Measurements from ENCODE around the gene TMUB2.

DNA sequence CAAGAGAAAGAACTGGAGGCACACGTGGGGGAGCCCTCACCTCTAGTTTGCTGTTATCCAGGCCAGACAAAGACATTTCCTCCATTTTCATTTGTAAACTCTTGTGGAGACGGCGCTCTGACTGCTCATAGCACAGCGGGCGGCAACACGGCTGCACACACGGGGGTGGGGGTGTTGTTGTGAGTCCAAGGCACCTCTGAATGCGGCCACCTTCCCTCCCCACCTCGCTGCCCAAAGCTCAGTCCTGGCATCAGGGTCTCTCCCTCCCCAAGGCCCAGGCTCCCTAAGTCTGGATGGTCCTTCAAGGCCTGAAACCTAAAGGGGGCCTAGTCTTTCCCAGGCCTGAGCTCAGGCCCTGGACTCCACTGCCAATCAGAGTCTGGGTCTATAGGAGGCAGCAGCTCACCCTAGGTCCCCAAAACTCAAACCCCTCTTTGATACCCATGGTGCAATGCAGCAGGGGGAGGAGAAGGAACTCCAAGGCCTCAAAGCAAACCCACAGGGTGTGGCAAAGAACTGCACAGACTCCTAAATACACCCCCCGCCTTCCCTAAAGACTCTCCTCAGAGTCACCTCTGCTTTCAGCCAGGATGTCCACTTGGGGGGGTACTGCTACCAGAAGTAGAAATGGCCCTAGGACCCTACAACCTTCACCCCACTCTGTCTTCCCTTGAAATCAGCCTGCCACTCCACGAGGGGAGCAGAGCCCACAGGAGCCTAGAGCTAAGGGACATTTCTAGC is 11.4 kb downstream of the TMUB2 start:
- TF ChIP-seq HNF4G (IDR thresholded peaks at IDR 0.05) (no peak), FOXA1 (IDR thresholded peaks at IDR 0.05) (no peak), SP1 (IDR thresholded peaks at IDR 0.05) (no peak), JUND (IDR thresholded peaks at IDR 0.05) (no peak), TAF1 (conservative IDR thresholded peaks at IDR 0.05) (no peak), RXRA (IDR thresholded peaks at IDR 0.05) (no peak), EGR1 (IDR thresholded peaks at IDR 0.05; ENCODE audit: low read depth in 2 of 2) (no peak), HNF4A (conservative IDR thresholded peaks at IDR 0.05) (no peak), NR2F2 (IDR thresholded peaks at IDR 0.05) (no peak)
- TF ChIP-seq, protein P1, sequence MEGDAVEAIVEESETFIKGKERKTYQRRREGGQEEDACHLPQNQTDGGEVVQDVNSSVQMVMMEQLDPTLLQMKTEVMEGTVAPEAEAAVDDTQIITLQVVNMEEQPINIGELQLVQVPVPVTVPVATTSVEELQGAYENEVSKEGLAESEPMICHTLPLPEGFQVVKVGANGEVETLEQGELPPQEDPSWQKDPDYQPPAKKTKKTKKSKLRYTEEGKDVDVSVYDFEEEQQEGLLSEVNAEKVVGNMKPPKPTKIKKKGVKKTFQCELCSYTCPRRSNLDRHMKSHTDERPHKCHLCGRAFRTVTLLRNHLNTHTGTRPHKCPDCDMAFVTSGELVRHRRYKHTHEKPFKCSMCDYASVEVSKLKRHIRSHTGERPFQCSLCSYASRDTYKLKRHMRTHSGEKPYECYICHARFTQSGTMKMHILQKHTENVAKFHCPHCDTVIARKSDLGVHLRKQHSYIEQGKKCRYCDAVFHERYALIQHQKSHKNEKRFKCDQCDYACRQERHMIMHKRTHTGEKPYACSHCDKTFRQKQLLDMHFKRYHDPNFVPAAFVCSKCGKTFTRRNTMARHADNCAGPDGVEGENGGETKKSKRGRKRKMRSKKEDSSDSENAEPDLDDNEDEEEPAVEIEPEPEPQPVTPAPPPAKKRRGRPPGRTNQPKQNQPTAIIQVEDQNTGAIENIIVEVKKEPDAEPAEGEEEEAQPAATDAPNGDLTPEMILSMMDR (IDR thresholded peaks at IDR 0.05; ENCODE audit: low read depth, low read length, missing input control), result no peak
- TF ChIP-seq, protein P2, sequence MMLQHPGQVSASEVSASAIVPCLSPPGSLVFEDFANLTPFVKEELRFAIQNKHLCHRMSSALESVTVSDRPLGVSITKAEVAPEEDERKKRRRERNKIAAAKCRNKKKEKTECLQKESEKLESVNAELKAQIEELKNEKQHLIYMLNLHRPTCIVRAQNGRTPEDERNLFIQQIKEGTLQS (IDR thresholded peaks at IDR 0.05), result no peak
- TF ChIP-seq, protein P3, sequence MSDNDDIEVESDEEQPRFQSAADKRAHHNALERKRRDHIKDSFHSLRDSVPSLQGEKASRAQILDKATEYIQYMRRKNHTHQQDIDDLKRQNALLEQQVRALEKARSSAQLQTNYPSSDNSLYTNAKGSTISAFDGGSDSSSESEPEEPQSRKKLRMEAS (IDR thresholded peaks at IDR 0.05), result no peak
- TF ChIP-seq, protein P4, sequence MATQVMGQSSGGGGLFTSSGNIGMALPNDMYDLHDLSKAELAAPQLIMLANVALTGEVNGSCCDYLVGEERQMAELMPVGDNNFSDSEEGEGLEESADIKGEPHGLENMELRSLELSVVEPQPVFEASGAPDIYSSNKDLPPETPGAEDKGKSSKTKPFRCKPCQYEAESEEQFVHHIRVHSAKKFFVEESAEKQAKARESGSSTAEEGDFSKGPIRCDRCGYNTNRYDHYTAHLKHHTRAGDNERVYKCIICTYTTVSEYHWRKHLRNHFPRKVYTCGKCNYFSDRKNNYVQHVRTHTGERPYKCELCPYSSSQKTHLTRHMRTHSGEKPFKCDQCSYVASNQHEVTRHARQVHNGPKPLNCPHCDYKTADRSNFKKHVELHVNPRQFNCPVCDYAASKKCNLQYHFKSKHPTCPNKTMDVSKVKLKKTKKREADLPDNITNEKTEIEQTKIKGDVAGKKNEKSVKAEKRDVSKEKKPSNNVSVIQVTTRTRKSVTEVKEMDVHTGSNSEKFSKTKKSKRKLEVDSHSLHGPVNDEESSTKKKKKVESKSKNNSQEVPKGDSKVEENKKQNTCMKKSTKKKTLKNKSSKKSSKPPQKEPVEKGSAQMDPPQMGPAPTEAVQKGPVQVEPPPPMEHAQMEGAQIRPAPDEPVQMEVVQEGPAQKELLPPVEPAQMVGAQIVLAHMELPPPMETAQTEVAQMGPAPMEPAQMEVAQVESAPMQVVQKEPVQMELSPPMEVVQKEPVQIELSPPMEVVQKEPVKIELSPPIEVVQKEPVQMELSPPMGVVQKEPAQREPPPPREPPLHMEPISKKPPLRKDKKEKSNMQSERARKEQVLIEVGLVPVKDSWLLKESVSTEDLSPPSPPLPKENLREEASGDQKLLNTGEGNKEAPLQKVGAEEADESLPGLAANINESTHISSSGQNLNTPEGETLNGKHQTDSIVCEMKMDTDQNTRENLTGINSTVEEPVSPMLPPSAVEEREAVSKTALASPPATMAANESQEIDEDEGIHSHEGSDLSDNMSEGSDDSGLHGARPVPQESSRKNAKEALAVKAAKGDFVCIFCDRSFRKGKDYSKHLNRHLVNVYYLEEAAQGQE (IDR thresholded peaks at IDR 0.05), result no peak
- TF ChIP-seq, protein P5, sequence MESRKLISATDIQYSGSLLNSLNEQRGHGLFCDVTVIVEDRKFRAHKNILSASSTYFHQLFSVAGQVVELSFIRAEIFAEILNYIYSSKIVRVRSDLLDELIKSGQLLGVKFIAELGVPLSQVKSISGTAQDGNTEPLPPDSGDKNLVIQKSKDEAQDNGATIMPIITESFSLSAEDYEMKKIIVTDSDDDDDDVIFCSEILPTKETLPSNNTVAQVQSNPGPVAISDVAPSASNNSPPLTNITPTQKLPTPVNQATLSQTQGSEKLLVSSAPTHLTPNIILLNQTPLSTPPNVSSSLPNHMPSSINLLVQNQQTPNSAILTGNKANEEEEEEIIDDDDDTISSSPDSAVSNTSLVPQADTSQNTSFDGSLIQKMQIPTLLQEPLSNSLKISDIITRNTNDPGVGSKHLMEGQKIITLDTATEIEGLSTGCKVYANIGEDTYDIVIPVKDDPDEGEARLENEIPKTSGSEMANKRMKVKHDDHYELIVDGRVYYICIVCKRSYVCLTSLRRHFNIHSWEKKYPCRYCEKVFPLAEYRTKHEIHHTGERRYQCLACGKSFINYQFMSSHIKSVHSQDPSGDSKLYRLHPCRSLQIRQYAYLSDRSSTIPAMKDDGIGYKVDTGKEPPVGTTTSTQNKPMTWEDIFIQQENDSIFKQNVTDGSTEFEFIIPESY (IDR thresholded peaks at IDR 0.05), result no peak

All from liver (tissue), 3 donors.